ENCODE results near the gene LARP4B. TPM values are rescaled to one million over a fixed set of nuclear protein-coding genes. Genes with fewer than 3 reads are reported as not detected.

The LARP4B gene
- total RNA-seq, 4 donors from 2014 or later = 51.2 to 60.8 (median 56.5) TPM

DNA sequence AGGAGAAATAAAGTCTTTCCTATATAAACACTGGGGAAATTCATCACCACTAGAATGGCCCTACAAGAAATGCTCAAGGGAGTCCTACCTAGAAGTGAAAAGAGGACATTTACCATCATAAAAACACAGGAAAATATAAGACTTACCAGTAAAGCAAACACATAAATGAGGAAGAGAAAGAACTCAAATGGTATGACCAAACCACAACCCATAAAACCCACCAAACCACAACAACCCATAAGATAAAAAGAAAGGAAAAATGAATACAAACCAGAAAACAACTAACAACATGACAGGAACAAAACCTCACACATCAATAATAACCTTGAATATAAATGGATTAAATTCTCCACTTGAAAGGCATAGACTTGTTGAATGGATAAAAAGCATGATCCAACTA lies 170.1 kb downstream of the LARP4B start:
- TF ChIP-seq, protein P1, sequence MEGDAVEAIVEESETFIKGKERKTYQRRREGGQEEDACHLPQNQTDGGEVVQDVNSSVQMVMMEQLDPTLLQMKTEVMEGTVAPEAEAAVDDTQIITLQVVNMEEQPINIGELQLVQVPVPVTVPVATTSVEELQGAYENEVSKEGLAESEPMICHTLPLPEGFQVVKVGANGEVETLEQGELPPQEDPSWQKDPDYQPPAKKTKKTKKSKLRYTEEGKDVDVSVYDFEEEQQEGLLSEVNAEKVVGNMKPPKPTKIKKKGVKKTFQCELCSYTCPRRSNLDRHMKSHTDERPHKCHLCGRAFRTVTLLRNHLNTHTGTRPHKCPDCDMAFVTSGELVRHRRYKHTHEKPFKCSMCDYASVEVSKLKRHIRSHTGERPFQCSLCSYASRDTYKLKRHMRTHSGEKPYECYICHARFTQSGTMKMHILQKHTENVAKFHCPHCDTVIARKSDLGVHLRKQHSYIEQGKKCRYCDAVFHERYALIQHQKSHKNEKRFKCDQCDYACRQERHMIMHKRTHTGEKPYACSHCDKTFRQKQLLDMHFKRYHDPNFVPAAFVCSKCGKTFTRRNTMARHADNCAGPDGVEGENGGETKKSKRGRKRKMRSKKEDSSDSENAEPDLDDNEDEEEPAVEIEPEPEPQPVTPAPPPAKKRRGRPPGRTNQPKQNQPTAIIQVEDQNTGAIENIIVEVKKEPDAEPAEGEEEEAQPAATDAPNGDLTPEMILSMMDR (IDR thresholded peaks at IDR 0.05; ENCODE audit: low read depth) = no peak

DNA sequence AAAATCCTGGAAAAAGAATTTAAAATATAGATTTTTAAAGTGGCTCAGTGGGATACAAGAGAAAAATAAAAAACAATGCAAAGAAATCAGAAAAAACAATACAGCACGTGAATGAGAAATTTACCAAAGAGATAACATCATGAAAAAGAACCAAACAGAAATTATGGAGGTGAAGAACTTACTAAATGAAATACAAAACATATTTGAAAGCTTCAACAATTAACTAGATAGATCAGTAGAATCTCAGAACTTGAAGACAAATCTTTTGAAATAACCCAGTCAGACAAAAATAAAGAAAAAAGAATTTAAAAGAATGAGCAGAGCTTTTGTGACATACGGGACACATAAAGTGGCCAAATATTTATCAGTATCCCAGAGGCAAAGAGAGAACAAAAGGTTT lies 170.9 kb downstream of the LARP4B start:
- TF ChIP-seq, protein P1 (IDR thresholded peaks at IDR 0.05; ENCODE audit: low read depth) = no peak

DNA sequence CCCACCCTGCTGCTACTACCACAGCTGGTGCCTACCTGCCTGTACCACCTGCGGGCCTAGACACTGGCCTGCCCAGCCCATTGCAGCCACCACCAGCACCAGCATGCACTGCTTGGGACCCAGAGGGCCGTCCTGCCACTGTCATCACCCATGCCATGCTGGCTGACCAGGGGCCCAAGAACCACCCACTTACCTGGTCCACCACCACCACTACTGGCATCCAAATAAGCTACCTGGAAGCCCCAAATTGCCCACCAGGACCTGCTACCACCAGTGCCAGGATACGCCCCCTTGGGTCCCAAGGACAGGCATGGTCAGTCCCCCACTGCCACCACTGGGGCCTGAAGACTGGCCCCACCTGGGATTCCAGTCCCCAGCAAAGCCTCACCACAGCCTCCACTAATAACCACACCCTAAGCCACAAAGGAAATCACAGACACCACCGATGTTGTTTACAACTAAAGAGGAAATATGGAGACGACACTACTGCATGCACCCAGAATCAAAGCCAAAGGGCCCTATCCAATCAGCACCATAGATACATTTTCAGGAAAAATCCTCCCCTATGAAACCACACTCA lies 171.5 kb downstream of the LARP4B start:
- TF ChIP-seq, protein P1 (IDR thresholded peaks at IDR 0.05; ENCODE audit: low read depth) = no peak

Other genes starting within 250 kb of the LARP4B start
- gene DIP2C, start 242.0 kb downstream of the LARP4B start, total RNA-seq = 10 to 100 TPM; 32.1 to 64.0 (median 40.5) TPM
- 10 to 100 TPM; 26.3 to 31.9 (median 29.6) TPM for gene GTPBP4, start 56.7 kb upstream of the LARP4B start, total RNA-seq
- not detected for gene IDI2, start 94.2 kb upstream of the LARP4B start, total RNA-seq
- 10 to 100 TPM; 42.7 to 74.5 (median 55.2) TPM for gene IDI1, start 117.4 kb upstream of the LARP4B start, total RNA-seq
- gene WDR37, start 124.7 kb upstream of the LARP4B start, total RNA-seq = 10 to 100 TPM; 11.4 to 16.0 (median 15.0) TPM

Data from subcutaneous adipose tissue (tissue), 4 donors.